GM19438 (cell line): ENCODE measurements around the gene UACA.
"Not testable (repeated sequence)": the region's sequence is repeated elsewhere in the genome, so short reads cannot be mapped to it uniquely, and the experiment has no call there.

Experiments
- ATAC-seq: cut with Tn5 transposase; IDR thresholded peaks from one replicate; pipeline ENCODE4 v1.9.1; 2021; ENCODE audit warnings: low read depth; ENCODE audit not compliant: unreplicated experiment

Gene UACA

DNA sequence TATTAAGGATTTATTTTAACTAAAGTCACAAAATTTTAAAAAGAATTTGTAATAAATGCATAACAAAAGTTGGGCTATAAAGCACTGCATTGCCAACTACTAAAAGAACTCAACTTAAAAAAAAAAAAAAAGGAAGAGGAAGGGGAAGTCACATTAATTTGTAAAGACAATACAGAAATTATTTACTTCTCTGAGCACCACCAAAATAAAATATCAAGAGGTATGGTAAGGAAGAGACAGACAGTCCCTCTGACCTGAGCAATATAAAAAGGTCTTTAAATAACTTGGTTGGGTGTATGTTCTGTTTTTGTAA is 83.5 kb downstream of the UACA start:
- ATAC-seq = no peak

DNA sequence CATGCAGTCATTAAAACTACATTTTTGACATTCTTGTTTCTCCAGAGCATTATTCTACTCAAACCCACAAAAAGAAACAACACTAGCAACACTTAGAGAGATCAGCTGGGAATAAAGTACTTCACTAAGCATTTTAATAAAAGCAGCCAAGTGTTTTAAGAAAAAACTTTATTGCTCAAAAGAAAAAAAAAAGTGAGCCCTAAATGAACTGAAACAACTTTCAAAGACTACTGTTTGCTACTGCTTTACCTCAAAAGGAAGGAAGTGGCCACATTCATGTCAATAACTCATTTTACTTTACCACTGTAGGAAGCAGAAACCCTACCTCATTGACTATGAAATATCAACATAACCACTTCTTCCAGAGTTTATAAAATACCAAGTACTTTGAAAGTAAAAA is 91.3 kb downstream of the UACA start:
- ATAC-seq = no peak

GRCh38 chr15:70670680-70671079 is 92.7 kb downstream of the UACA start:
- no peak for ATAC-seq

GRCh38 chr15:70669966-70670658 is 93.2 kb downstream of the UACA start:
- ATAC-seq = no peak

- ATAC-seq = no peak
These were observed 94.3 kb downstream of the UACA start for GRCh38 chr15:70669006-70669602.

- no peak for ATAC-seq
These were observed 97.8 kb downstream of the UACA start for GRCh38 chr15:70665599-70665998.

DNA sequence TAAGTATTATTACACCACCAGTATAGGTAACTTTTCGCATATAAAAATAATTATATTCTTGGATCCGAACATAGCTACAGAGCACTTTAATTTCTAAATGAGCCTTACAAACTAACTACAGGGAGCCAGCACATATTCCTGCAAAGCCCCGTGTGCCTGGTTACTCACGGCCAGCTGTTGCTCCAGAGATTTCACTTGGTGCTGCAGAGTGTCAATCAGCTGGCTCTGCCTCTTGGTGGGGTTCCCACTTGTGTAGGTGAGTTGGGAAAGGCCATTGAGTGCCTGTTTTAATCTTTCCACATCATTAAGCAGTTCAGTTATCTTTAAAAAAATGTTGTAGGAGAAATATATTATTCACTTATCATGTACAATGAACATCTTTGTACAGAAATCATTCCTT is 98.9 kb downstream of the UACA start:
- ATAC-seq = no peak

DNA sequence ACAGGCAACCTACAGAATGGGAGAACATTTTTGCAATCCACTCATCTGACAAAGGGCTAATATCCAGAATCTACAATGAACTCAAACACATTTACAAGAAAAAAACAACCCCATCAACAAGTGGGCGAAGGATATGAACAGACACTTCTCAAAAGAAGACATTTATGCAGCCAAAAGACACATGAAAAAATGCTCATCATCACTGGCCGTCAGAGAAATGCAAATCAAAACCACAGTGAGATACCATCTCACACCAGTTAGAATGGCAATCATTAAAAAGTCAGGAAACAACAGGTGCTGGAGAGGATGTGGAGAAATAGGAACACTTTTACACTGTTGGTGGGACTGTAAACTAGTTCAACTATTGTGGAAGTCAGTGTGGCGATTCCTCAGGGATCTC is 100.3 kb downstream of the UACA start:
- not testable (repeated sequence) for ATAC-seq

GRCh38 chr15:70659662-70660061 is 103.7 kb downstream of the UACA start:
- no peak for ATAC-seq

DNA sequence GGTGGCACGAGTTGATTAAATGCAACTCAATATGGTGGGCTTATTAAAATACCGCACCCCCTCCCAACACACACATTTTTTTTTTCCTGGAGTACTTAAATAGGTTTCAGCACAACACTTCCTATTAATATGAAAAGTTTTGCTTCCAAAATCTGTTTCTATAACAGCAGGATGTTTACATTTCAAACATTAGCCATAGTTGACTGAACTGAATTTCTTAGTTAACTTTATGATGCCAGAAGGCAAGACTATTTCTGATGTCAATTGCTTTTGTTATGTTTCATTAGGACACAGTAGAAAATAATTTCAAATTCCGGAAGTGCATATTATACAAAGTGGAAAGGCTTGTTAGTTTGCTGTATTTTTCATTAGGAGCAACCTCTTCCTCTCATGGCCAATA is 104.7 kb downstream of the UACA start:
- no peak for ATAC-seq

DNA sequence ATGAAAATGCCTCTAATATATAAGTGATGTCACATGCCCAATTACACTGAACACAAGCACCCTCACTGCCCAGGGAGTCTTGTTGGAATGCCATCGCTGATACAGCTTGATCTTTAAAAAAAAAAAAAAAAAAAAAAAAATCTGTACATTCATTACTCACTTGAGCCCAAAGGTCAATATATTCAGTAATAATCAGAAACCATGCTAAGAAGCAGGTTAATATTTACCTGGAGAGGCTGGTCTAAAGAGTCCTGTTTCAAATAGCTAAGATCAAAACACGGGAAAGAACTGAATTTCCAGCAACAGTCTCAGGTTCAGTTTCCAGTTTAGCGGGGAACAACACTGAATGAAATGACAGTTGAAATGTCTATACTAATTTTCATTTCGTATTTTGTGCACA is 109.9 kb downstream of the UACA start:
- no peak for ATAC-seq

DNA sequence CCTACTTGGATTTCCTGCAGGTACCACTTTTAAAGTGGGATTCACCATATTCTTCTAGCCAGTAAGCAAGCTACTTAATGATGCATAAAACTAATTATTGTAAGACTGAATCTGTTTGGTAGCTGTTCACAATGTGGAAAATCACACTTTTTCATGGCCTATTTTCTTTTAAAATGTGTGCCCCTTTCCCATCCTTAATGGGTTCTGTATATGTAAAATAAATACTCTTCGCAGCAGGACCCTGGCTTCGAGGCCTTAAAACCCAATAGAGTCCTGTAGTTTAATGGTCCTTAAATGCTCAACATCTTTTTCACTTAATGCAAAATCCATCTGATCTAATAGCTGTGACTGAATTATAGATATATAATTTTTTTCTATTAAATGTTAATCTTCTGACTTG is 111.0 kb downstream of the UACA start:
- no peak for ATAC-seq

DNA sequence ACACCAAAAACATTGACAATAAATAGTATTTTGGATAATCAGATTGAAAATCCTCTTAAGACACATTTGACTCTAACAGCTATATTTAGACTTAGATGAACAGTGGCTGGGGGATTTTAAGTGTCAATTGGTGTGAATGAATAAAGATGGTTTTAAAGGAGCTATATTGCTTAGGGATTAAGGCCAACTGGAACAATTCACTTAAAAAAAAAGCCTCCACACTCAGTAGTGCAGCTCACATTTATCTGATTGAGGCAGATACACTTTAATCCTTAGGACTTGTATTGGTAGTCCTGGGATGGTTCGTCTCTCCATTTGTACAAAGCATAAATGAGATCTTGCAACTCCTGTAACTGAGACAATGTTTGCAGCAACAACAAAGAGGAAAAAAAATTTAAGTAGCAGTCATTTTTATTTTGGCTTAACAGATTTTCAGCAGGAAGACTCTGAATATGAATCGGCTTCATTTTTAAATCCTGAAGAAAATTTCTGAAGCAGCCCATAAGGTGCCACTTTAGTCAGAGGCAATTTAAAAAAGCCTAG is 112.0 kb downstream of the UACA start:
- ATAC-seq = no peak

- ATAC-seq = no peak
These were observed 112.6 kb downstream of the UACA start for GRCh38 chr15:70650567-70651302.

GRCh38 chr15:70647396-70647795 is 116.0 kb downstream of the UACA start:
- no peak for ATAC-seq

GRCh38 chr15:70646169-70646568 is 117.2 kb downstream of the UACA start:
- no peak for ATAC-seq

DNA sequence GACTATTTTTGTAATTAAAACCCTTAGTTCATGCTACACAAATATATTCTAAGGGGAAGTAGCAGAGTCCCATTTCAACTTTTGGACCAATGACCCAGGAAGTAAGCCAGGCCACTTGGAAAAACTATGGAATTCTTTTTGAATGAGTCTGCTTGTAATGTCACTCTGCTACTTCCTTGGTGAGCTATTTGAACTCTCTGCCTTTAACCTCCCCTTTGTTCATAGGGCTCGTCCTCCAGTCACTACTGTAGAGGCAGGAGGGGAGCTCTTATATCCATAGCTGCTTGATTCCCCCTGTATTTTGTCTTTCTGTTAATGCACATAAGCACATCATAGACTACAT is 119.6 kb downstream of the UACA start:
- ATAC-seq = no peak

DNA sequence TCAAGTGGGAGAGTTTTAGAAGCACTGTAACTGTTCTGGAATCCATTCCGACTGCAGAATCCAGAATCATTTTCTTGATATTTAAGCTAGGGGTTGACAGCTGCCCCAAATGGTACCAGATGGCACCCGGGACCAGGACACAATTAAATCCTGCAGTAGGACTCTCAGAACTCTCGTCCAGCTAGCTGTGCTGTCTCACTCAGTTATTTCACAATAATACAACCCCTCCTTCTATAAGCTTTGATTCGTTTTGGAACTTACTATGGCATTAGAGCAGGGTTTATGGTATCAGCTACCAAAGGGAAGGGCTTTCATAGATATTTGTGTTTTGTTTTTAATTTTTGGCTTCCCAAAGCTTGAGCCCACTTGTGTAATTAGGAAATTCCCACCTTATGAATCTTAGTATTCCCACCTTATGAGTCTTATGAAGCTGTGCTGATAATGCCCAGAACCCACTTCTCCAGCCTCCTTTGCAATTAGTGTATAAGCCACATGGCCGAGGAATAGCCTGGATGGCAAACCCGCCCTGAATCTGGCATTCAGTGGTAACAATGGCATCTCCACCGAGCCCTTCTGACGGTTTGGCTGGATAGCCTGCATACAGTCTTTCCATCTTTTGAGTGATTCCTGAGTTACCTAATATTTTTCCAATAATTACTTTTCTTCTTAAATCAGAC is 120.1 kb downstream of the UACA start:
- ATAC-seq = no peak

DNA sequence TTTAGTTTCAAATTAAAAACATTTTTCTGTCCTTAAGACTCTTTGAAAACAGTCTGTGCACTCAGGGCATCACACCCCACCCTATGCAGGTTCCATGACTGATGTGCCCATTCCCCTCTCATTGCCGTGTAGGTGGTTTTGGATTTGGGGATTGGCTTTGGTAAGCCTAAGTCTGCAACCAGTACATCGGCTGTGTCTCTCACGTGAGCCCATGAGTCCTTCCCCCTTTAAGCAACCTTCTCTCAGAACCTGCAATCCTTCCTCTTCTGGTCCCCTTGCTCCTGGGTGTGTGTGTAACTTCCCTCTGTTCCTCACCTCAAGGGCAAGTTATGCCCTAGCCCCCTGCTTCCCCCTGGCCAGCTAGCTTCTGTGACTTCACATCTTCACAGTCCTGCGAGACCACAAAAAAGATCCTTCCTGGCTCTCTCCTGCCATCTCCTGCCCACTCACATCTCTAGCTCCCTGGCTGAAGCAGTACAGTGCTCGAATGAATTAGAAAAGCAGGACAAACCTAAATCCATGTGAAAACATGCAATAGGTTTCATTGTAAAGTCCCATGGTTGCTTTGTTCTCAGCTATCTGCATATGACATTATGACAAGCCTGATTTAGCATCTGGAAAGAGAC is 126.7 kb downstream of the UACA start:
- ATAC-seq = no peak

- no peak for ATAC-seq
These were observed 127.5 kb downstream of the UACA start for GRCh38 chr15:70635895-70636294.

GRCh38 chr15:70633991-70634390 is 129.4 kb downstream of the UACA start:
- ATAC-seq = no peak
